Endometrial microvascular endothelial cells (primary cell): ENCODE data around the gene ARPIN. TPM values are rescaled to one million over a fixed set of nuclear protein-coding genes. Genes with fewer than 3 reads are reported as not detected.
"Not testable (repeated sequence)": the region's sequence is repeated elsewhere in the genome, so short reads cannot be mapped to it uniquely, and the experiment has no call there.

Source experiments
- in situ Hi-C: cut with HindIII; loops from 2 replicates; pipeline ENCODE4 v1.10.0; 2017; ENCODE audit warnings: low sequenced_read_pairs, low pct_unique_long_range_greater_than_20kb; ENCODE audit errors: inconsistent ontology term
- total RNA-seq: library from RNA; depleted of rRNA; stranded (reverse); fragments of >200 nt; gene quantifications from one replicate; pipeline ENCODE4 v1.2.3, GENCODE V29; 2015; ENCODE audit errors: inconsistent ontology term

The ARPIN gene
- total RNA-seq, result 12.5 TPM

GRCh38 chr15:89912674-89913396, at the start of gene ARPIN:
Gene ARPIN (minus strand): TSS chr15:89912952. CDS start chr15:89912835, 117 bp downstream.
- in situ Hi-C loops, result no loop called here

GRCh38 chr15:89958107-89958805, 45.5 kb upstream of the ARPIN start:
- in situ Hi-C loops, result no loop called here

DNA sequence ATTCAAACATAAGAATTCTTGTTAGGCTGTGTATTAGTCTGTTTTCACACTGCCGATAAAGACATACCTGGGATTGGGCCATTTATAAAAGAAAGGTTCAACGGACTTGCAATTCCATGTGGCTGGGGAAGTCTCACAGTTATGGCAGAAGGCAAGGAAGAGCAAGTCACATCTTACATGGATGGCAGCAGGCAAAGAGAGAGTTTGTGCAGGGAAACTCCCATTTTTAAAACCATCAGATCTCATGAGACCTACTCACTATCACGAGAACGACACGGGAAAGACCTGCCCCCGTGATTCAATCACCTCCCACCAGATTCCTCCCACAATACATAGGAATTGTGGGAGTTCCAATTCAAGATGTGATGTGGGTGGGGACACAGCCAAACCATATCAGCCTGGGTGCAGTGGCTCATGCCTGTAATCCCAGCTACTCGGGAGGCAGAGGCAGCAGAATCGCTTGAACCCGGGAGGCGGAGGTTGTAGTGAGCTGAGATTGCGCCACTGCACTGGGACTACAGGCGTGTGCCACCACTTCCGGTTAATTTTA, 42.8 kb upstream of the ARPIN start:
- in situ Hi-C loops, result not testable (repeated sequence)

DNA sequence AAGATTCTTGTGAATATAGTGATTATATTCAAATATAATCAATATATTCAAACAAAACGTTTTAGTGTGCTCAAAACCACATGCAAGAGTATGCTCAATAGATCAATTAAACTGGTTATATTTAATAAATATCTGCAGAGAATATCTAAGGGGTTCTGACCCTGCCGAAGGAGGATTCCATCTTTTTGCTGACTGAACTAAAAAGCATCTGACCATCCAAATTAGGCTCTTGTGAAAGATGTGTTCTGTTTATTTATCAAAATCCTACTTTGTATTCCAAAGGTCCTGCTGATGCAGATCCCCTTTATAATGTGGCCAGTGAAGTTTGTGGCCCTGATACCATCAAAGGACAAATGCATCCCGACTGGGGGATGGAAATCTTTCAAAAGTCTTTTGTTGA, 41.8 kb upstream of the ARPIN start:
- in situ Hi-C loops, result no loop called here

GRCh38 chr15:89948796-89949195, 36.0 kb upstream of the ARPIN start:
- in situ Hi-C loops, result no loop called here

- in situ Hi-C loops, result no loop called here
Measured at GRCh38 chr15:89947385-89947784, 34.6 kb upstream of the ARPIN start.

GRCh38 chr15:89946681-89947299, 34.0 kb upstream of the ARPIN start:
- in situ Hi-C loops, result no loop called here

- in situ Hi-C loops, result not testable (repeated sequence)
Measured at GRCh38 chr15:89943721-89944120, 31.0 kb upstream of the ARPIN start.

DNA sequence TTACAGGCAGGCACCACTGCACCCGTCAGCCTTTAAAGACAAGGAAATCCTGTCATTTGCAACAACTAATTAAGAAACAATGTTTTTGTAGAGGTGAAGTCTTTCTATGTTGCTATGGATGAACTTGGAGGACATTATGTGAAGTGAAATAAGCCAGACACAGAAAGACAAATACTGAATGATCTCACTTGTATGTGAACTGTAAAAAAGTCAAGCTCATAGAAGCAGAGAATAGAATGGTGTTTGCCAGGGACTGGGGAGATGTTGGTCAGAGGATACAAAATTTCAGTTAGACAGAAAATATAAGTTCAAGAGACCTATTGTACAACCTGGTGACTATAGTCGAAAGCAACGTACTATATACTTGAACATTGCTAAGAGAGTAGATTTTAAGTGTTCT, 27.2 kb upstream of the ARPIN start:
- in situ Hi-C loops, result no loop called here

DNA sequence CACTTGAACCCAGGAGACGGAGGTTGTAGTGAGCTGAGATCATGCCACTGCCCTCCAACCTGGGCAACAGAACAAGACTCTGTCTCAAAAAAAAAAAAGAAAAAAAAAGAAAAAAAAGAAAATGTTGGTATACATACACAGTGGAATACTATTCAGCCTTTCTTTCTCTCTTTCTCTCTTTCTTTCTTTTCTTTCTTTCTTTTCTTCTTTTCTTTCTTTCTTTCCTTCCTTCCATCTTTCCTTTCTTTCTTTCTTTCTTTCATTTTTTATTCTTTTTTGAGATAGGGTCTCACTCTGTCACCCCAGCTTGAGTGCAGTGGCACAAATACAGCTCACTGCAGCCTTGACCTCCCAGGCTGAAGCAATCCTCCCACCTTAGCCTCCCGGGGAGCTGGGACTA, 26.6 kb upstream of the ARPIN start:
- in situ Hi-C loops, result not testable (repeated sequence)

- in situ Hi-C loops, result no loop called here
Measured at GRCh38 chr15:89937365-89938350, 24.9 kb upstream of the ARPIN start.

- in situ Hi-C loops, result no loop called here
Measured at GRCh38 chr15:89936786-89937265, 24.1 kb upstream of the ARPIN start.

DNA sequence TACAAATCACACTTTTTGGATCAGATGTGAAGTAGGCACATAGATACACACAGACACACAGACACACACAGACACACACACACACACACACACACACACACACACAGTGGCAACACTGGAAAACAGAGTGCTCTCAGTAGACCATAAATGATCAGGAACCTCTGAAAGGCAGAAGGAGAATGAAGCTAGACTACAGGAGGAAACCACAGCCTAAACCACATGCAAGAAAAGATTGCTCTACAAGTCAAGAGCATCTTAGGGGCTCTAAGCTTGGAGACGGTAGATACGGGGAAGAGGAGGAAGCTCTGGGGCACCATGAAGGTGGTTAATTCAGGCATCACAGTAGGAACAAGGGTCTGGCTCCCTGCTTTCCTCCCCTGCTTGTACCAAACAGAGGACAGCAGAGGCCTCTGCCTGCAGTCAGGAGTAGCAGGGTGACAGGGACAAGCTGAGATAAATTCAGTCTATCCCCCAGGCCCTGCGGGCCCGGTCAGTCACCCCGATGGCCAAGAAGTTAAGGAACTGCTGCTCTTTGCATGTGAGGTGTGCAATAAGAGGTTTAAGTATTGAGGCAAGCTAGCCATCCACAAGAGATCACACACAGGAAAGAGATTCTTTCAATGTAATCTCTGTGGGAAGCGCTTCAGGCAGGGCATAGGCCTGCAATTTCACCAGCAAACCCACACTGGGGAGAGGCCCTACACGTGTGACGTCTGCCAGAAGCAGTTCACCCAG, 23.5 kb upstream of the ARPIN start:
- in situ Hi-C loops, result no loop called here

DNA sequence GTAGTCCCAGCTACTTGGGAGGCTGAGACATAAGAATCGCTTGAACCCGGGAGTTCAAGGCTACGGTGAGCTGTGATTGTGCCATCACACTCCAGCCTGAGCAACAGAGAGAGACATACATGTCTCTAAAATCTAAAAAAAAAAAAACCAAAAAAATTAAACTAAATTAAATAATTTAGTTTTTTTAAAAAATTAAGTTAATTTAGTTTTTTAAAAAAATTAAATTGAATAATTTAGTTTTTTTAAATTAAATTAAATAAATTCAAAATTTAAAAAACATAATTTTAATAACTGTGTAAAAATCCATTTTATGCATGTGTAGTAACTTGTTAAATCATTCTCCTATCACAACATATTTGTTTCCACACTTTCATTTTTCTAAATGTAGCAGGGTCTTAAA, 20.1 kb upstream of the ARPIN start:
- in situ Hi-C loops, result no loop called here

DNA sequence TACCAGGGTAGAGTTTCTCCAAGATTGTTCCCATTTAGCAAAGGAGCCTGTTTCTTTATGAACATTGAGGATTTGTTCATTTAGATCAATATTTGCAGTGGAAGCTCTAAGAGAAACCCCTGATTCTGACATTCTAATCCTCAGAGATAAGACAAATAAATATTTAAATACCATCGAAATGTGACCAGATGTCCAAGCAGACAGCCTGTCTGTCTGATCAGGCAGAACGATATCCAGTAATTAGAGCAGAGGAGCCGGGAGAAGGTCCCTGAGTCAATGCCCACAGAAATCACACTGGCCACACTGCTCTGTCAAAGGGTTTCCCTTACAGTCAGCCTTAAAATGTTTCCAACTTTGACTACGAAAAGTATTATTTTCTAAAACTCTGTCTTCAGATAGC, 15.7 kb upstream of the ARPIN start:
- in situ Hi-C loops, result no loop called here

GRCh38 chr15:89926158-89926557, 13.4 kb upstream of the ARPIN start:
- in situ Hi-C loops, result no loop called here

- in situ Hi-C loops, result no loop called here
Measured at GRCh38 chr15:89917442-89918101, 4.8 kb upstream of the ARPIN start.
